ENCODE data around the gene PRPH. TPM values are rescaled to one million over a fixed set of nuclear protein-coding genes. Genes with fewer than 3 reads are reported as not detected.
"Not testable (repeated sequence)": the region's sequence is repeated elsewhere in the genome, so short reads cannot be mapped to it uniquely, and the experiment has no call there.

PRPH gene
- polyA plus RNA-seq, 3 donors = not detected

GRCh38 chr12:49309386-49309785 lies 14.4 kb downstream of the PRPH start:
- no peak overlapping the region for H3K27ac ChIP-seq (ENCODE audit: low read depth in 1 of 2, low read length in 2 of 2)
- H3K4me2 ChIP-seq (replicated peaks; ENCODE audit: extremely low read depth, low read length, poor library complexity, severe bottlenecking) = no peak overlapping the region
- Mint-ChIP-seq H3K27me3 (ENCODE audit: low read depth in 3 of 3) (peaks cover 17 to 22% (median 20%) of the 10 kb centered on the region in 3 donors), H3K4me3 (no peak overlapping the region), H3K9me3 (peaks cover 0 to 2% (median 0%) of the 10 kb centered on the region in 7 donors), H3K36me3 (no peaks in the 10 kb centered on the region), H3K27ac (no peak overlapping the region), H3K4me1 (peaks cover 6% of the 10 kb centered on the region)
- H3K79me2 ChIP-seq (ENCODE audit: insufficient read depth, low read length) = no peaks in the 10 kb centered on the region
- no peak overlapping the region for H3K4me3 ChIP-seq (replicated peaks in 1 of 3; ENCODE audit: low read depth in 2 of 3, low read length in 3 of 3)
- H3K36me3 ChIP-seq (replicated peaks in 1 of 2; ENCODE audit: control insufficient read depth in 1 of 2, insufficient read depth in 2 of 2, low read length in 2 of 2) = no peaks in the 10 kb centered on the region
- H3K4me1 ChIP-seq (ENCODE audit: control insufficient read depth in 1 of 2, insufficient read depth in 2 of 2, low read length in 2 of 2) = no peaks in the 10 kb centered on the region
- no peak for TF ChIP-seq CTCF (IDR thresholded peaks at IDR 0.05)
- H3K27me3 ChIP-seq (ENCODE audit: control insufficient read depth in 2 of 2, insufficient read depth in 2 of 2, low read length in 2 of 2) = peaks cover 2 to 7% of the 10 kb centered on the region in 2 donors
- intact Hi-C loops (cut with micrococcal nuclease) = no loop called here
- H2AFZ ChIP-seq (ENCODE audit: insufficient read depth, low read depth, low read length, poor library complexity, severe bottlenecking) = no peak overlapping the region
- no peak for DNase-seq
- WGBS (ENCODE audit: insufficient coverage) = 96% methylated on average over 2 of the region's 7 CpGs
- no peaks in the 10 kb centered on the region for H4K20me1 ChIP-seq (ENCODE audit: insufficient read depth, low read length)
- no peak overlapping the region for H3K9ac ChIP-seq (ENCODE audit: insufficient read depth, low read length, poor library complexity, severe bottlenecking)
- no peaks in the 10 kb centered on the region for H3K9me3 ChIP-seq (replicated peaks in 1 of 2; ENCODE audit: control insufficient read depth in 1 of 2, insufficient read depth in 1 of 2, low read length in 2 of 2)

GRCh38 chr12:49310451-49311000 lies 15.6 kb downstream of the PRPH start:
- H3K27me3 Mint-ChIP-seq (ENCODE audit: low read depth in 3 of 3) = peaks cover 17 to 22% (median 20%) of the 10 kb centered on the region in 3 donors
- intact Hi-C loops (cut with micrococcal nuclease); H3K36me3 Mint-ChIP-seq; H3K4me3 Mint-ChIP-seq; H4K20me1 ChIP-seq (ENCODE audit: insufficient read depth, low read length); H3K27ac Mint-ChIP-seq; H3K27me3 ChIP-seq (ENCODE audit: control insufficient read depth in 2 of 2, insufficient read depth in 2 of 2, low read length in 2 of 2); H3K36me3 ChIP-seq (replicated peaks in 1 of 2; ENCODE audit: control insufficient read depth in 1 of 2, insufficient read depth in 2 of 2, low read length in 2 of 2); H3K9me3 ChIP-seq (replicated peaks in 1 of 2; ENCODE audit: control insufficient read depth in 1 of 2, insufficient read depth in 1 of 2, low read length in 2 of 2); H3K9ac ChIP-seq (ENCODE audit: insufficient read depth, low read length, poor library complexity, severe bottlenecking); H3K27ac ChIP-seq (ENCODE audit: low read depth in 1 of 2, low read length in 2 of 2); H3K4me1 Mint-ChIP-seq; H3K4me3 ChIP-seq (replicated peaks in 1 of 3; ENCODE audit: low read depth in 2 of 3, low read length in 3 of 3); H3K4me1 ChIP-seq (ENCODE audit: control insufficient read depth in 1 of 2, insufficient read depth in 2 of 2, low read length in 2 of 2); H2AFZ ChIP-seq (ENCODE audit: insufficient read depth, low read depth, low read length, poor library complexity, severe bottlenecking); H3K4me2 ChIP-seq (replicated peaks; ENCODE audit: extremely low read depth, low read length, poor library complexity, severe bottlenecking); DNase-seq; H3K9me3 Mint-ChIP-seq; H3K79me2 ChIP-seq (ENCODE audit: insufficient read depth, low read length): not testable (repeated sequence)
- no CpG with 5 or more reads among the region's 3 CpGs for WGBS (ENCODE audit: insufficient coverage)
